Hypothalamus (tissue), 51 donors: ENCODE data around the gene FBXO4.
"Not testable (repeated sequence)": the region's sequence is repeated elsewhere in the genome, so short reads cannot be mapped to it uniquely, and the experiment has no call there.

Experiments used
- DNase-seq, 51 donors: peaks; one replicate each; lab custom pipeline; 2025; lab: John Stamatoyannopoulos, UW

FBXO4 gene

GRCh38 chr5:41980396-41980795, 55.3 kb downstream of the FBXO4 start:
- DNase-seq, result no peak

- no peak for DNase-seq
Observed at GRCh38 chr5:41980870-41981269, 55.8 kb downstream of the FBXO4 start.

GRCh38 chr5:41982858-41983257, 57.8 kb downstream of the FBXO4 start:
- not testable (repeated sequence) for DNase-seq

GRCh38 chr5:41983284-41983683, 58.2 kb downstream of the FBXO4 start:
- no peak for DNase-seq

- no peak for DNase-seq
Observed at GRCh38 chr5:41985945-41986695, 61.0 kb downstream of the FBXO4 start.
